GM18519 (cell line): ENCODE data around the gene TNFRSF21.

Source experiments
- ATAC-seq: cut with Tn5 transposase; IDR thresholded peaks from one replicate; pipeline ENCODE4 v1.9.1; 2021; ENCODE audit warnings: mild to moderate bottlenecking, moderate library complexity; ENCODE audit not compliant: unreplicated experiment, low FRiP score

The TNFRSF21 gene

GRCh38 chr6:47182291-47182957 is 127.3 kb downstream of the TNFRSF21 start:
- ATAC-seq, result no peak

GRCh38 chr6:47181681-47182080 is 128.0 kb downstream of the TNFRSF21 start:
- no peak for ATAC-seq
